ENCODE measurements around the gene PRKCZ. TPM values are rescaled to one million over a fixed set of nuclear protein-coding genes. Genes with fewer than 3 reads are reported as not detected.

Gene PRKCZ
- total and polyA plus RNA-seq, 9 of the 15 experiments (the other 6 are each of a cell fraction or from before 2014, with no cell fraction given): 0.07 to 3.1 (median 1.3) TPM

DNA sequence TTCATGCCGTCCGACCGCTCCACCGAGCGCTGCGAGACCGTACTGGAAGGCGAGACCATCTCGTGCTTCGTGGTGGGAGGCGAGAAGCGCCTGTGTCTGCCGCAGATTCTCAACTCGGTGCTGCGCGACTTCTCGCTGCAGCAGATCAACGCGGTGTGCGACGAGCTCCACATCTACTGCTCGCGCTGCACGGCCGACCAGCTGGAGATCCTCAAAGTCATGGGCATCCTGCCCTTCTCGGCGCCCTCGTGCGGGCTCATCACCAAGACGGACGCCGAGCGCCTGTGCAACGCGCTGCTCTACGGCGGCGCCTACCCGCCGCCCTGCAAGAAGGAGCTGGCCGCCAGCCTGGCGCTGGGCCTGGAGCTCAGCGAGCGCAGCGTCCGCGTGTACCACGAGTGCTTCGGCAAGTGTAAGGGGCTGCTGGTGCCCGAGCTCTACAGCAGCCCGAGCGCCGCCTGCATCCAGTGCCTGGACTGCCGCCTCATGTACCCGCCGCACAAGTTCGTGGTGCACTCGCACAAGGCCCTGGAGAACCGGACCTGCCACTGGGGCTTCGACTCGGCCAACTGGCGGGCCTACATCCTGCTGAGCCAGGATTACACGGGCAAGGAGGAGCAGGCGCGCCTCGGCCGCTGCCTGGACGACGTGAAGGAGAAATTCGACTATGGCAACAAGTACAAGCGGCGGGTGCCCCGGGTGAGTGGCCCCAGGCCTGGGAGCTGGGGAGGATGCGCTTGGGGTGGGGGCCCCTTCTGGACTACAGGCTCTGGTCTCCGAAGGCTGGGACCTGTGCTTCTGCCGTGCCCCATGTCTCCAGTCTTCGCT is 179.0 kb downstream of the PRKCZ start (continued):
- TF ChIP-seq CHD7 (IDR thresholded peaks at IDR 0.05; ENCODE audit: low read depth, low read length): no peak
- TF ChIP-seq ETV1 (tag; conservative IDR thresholded peaks at IDR 0.05; ENCODE audit: low read depth): peak; percentile 25; the same call in 1 of the 2 replicates
- TF ChIP-seq, protein P1, sequence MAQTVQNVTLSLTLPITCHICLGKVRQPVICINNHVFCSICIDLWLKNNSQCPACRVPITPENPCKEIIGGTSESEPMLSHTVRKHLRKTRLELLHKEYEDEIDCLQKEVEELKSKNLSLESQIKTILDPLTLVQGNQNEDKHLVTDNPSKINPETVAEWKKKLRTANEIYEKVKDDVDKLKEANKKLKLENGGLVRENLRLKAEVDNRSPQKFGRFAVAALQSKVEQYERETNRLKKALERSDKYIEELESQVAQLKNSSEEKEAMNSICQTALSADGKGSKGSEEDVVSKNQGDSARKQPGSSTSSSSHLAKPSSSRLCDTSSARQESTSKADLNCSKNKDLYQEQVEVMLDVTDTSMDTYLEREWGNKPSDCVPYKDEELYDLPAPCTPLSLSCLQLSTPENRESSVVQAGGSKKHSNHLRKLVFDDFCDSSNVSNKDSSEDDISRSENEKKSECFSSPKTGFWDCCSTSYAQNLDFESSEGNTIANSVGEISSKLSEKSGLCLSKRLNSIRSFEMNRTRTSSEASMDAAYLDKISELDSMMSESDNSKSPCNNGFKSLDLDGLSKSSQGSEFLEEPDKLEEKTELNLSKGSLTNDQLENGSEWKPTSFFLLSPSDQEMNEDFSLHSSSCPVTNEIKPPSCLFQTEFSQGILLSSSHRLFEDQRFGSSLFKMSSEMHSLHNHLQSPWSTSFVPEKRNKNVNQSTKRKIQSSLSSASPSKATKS (CRISPR knock-in tag; IDR thresholded peaks at IDR 0.05): no peak
- 0 out of 2 replicates have a peak, but pooled peaks have one; percentile 53 for TF ChIP-seq NR2F6 (CRISPR knock-in tag; IDR thresholded peaks at IDR 0.05)
- TF ChIP-seq, protein P2, sequence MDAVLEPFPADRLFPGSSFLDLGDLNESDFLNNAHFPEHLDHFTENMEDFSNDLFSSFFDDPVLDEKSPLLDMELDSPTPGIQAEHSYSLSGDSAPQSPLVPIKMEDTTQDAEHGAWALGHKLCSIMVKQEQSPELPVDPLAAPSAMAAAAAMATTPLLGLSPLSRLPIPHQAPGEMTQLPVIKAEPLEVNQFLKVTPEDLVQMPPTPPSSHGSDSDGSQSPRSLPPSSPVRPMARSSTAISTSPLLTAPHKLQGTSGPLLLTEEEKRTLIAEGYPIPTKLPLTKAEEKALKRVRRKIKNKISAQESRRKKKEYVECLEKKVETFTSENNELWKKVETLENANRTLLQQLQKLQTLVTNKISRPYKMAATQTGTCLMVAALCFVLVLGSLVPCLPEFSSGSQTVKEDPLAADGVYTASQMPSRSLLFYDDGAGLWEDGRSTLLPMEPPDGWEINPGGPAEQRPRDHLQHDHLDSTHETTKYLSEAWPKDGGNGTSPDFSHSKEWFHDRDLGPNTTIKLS (IDR thresholded peaks at IDR 0.05; ENCODE audit: borderline replicate concordance, low read depth): peak; percentile 44; the same call in 1 of the 2 replicates
- peak; percentile 41; the same call in 1 of the 2 replicates for TF ChIP-seq GTF2F1 (IDR thresholded peaks at IDR 0.05; ENCODE audit: low read depth, low read length)
- no peak for TF ChIP-seq NFATC3 (IDR thresholded peaks at IDR 0.05)
- TF ChIP-seq, protein P3, sequence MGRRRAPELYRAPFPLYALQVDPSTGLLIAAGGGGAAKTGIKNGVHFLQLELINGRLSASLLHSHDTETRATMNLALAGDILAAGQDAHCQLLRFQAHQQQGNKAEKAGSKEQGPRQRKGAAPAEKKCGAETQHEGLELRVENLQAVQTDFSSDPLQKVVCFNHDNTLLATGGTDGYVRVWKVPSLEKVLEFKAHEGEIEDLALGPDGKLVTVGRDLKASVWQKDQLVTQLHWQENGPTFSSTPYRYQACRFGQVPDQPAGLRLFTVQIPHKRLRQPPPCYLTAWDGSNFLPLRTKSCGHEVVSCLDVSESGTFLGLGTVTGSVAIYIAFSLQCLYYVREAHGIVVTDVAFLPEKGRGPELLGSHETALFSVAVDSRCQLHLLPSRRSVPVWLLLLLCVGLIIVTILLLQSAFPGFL (CRISPR knock-in tag; IDR thresholded peaks at IDR 0.05): 0 out of 2 replicates have a peak, but pooled peaks have one; percentile 6
